GM10847 (cell line): ENCODE data around the gene KRTAP5-5.

Source experiments
- POLR2A ChIP-seq: IDR thresholded peaks from 2 replicates; pipeline ENCODE4 v1.6.1; 2011; ENCODE audit not compliant: insufficient read length; ENCODE audit errors: extremely low read depth

Gene KRTAP5-5

GRCh38 chr11:1642288-1643145, 12.9 kb downstream of the KRTAP5-5 start:
- no peak for TF ChIP-seq POLR2A

- TF ChIP-seq POLR2A, result no peak
Measured at GRCh38 chr11:1643146-1643690, 13.6 kb downstream of the KRTAP5-5 start.

GRCh38 chr11:1644601-1645356, 15.2 kb downstream of the KRTAP5-5 start:
- TF ChIP-seq POLR2A, result no peak

GRCh38 chr11:1645357-1645821, 15.8 kb downstream of the KRTAP5-5 start:
- TF ChIP-seq POLR2A, result no peak

GRCh38 chr11:1647901-1648652, 18.5 kb downstream of the KRTAP5-5 start:
- no peak for TF ChIP-seq POLR2A

- no peak for TF ChIP-seq POLR2A
Measured at GRCh38 chr11:1648653-1649420, 19.3 kb downstream of the KRTAP5-5 start.

GRCh38 chr11:1650034-1650917, 20.7 kb downstream of the KRTAP5-5 start:
- TF ChIP-seq POLR2A, result no peak

- no peak for TF ChIP-seq POLR2A
Measured at GRCh38 chr11:1650918-1651262, 21.3 kb downstream of the KRTAP5-5 start.

- no peak for TF ChIP-seq POLR2A
Measured at GRCh38 chr11:1651411-1651980, 21.9 kb downstream of the KRTAP5-5 start.

GRCh38 chr11:1652026-1652425, 22.5 kb downstream of the KRTAP5-5 start:
- no peak for TF ChIP-seq POLR2A

GRCh38 chr11:1652442-1652770, 22.8 kb downstream of the KRTAP5-5 start:
- TF ChIP-seq POLR2A, result no peak

- no peak for TF ChIP-seq POLR2A
Measured at GRCh38 chr11:1652771-1653540, 23.4 kb downstream of the KRTAP5-5 start.
